Fibroblast of peridontal ligament (primary cell): ENCODE results near the gene UBE2D3.
A peak's percentile ranks its signal among the peaks of the same experiment; 100 is the strongest.
"Not testable (repeated sequence)": the region's sequence is repeated elsewhere in the genome, so short reads cannot be mapped to it uniquely, and the experiment has no call there.

Experiments used
- DNase-seq: peaks from one replicate; pipeline ENCODE4 v3.0.0-alpha.2; 2010; ENCODE audit errors: extremely low read depth

UBE2D3 gene

GRCh38 chr4:102829803-102830202, 2.5 kb upstream of the UBE2D3 start:
- DNase-seq: no peak

GRCh38 chr4:102828497-102828808, 1.1 kb upstream of the UBE2D3 start:
- peak; percentile 45 for DNase-seq

GRCh38 chr4:102827674-102828496, 534 bp upstream of the UBE2D3 start:
- peak; percentile 100 for DNase-seq

GRCh38 chr4:102826105-102826889, 1.1 kb downstream of the UBE2D3 start:
- DNase-seq: no peak

GRCh38 chr4:102825261-102826091, 1.9 kb downstream of the UBE2D3 start:
- peak; percentile 83 for DNase-seq

GRCh38 chr4:102824398-102824797, 3.0 kb downstream of the UBE2D3 start:
- no peak for DNase-seq

- peak; percentile 57 for DNase-seq
Measured at GRCh38 chr4:102823897-102824296, 3.5 kb downstream of the UBE2D3 start.

GRCh38 chr4:102823464-102823863, 3.9 kb downstream of the UBE2D3 start:
- DNase-seq: no peak

- no peak for DNase-seq
Measured at GRCh38 chr4:102819588-102820365, 7.6 kb downstream of the UBE2D3 start.

GRCh38 chr4:102819100-102819499, 8.3 kb downstream of the UBE2D3 start:
- not testable (repeated sequence) for DNase-seq

GRCh38 chr4:102817613-102818268, 9.6 kb downstream of the UBE2D3 start:
- DNase-seq: no peak

GRCh38 chr4:102817021-102817605, 10.2 kb downstream of the UBE2D3 start:
- no peak for DNase-seq

- DNase-seq: peak; percentile 79
Measured at GRCh38 chr4:102815981-102816380, 11.4 kb downstream of the UBE2D3 start.

- peak; percentile 60 for DNase-seq
Measured at GRCh38 chr4:102809691-102810090, 17.7 kb downstream of the UBE2D3 start.

- DNase-seq: no peak
Measured at GRCh38 chr4:102809190-102809589, 18.2 kb downstream of the UBE2D3 start.

- DNase-seq: no peak
Measured at GRCh38 chr4:102808009-102808408, 19.3 kb downstream of the UBE2D3 start.

GRCh38 chr4:102807345-102807744, 20.0 kb downstream of the UBE2D3 start:
- DNase-seq: no peak

- peak; percentile 92 for DNase-seq
Measured at GRCh38 chr4:102799816-102800215, 27.5 kb downstream of the UBE2D3 start.

- no peak for DNase-seq
Measured at GRCh38 chr4:102794999-102795398, 32.4 kb downstream of the UBE2D3 start.

- DNase-seq: no peak
Measured at GRCh38 chr4:102792361-102792936, 34.9 kb downstream of the UBE2D3 start.
